ENCODE results near the gene ZNF778.
"Not testable (repeated sequence)": the region's sequence is repeated elsewhere in the genome, so short reads cannot be mapped to it uniquely, and the experiment has no call there.

ZNF778 gene

GRCh38 chr16:89257281-89257731, 39.8 kb downstream of the ZNF778 start:
- no peak for DNase-seq (ENCODE audit: low read depth)

GRCh38 chr16:89257757-89258465, 40.4 kb downstream of the ZNF778 start:
- no peak for DNase-seq (ENCODE audit: low read depth)

- not testable (repeated sequence) for DNase-seq (ENCODE audit: low read depth)
These were observed 42.4 kb downstream of the ZNF778 start for GRCh38 chr16:89259901-89260300.

GRCh38 chr16:89261691-89262563, 44.4 kb downstream of the ZNF778 start:
- no peak for DNase-seq (ENCODE audit: low read depth)

GRCh38 chr16:89264800-89265550, 47.5 kb downstream of the ZNF778 start:
- DNase-seq (ENCODE audit: low read depth): no peak

GRCh38 chr16:89265647-89266046, 48.1 kb downstream of the ZNF778 start:
- no peak for DNase-seq (ENCODE audit: low read depth)

- no peak for DNase-seq (ENCODE audit: low read depth)
These were observed 49.1 kb downstream of the ZNF778 start for GRCh38 chr16:89266521-89267134.

- DNase-seq (ENCODE audit: low read depth): not testable (repeated sequence)
These were observed 50.2 kb downstream of the ZNF778 start for GRCh38 chr16:89267746-89268145.

GRCh38 chr16:89268585-89268984, 51.1 kb downstream of the ZNF778 start:
- no peak for DNase-seq (ENCODE audit: low read depth)

- DNase-seq (ENCODE audit: low read depth): no peak
These were observed 51.7 kb downstream of the ZNF778 start for GRCh38 chr16:89268987-89269735.

GRCh38 chr16:89269805-89270665, 52.5 kb downstream of the ZNF778 start:
- DNase-seq (ENCODE audit: low read depth): no peak

- DNase-seq (ENCODE audit: low read depth): no peak
These were observed 53.3 kb downstream of the ZNF778 start for GRCh38 chr16:89270666-89271345.

- no peak for DNase-seq (ENCODE audit: low read depth)
These were observed 55.1 kb downstream of the ZNF778 start for GRCh38 chr16:89272631-89273030.

GRCh38 chr16:89273741-89274472, 56.4 kb downstream of the ZNF778 start:
- no peak for DNase-seq (ENCODE audit: low read depth)

GRCh38 chr16:89274561-89275283, 57.2 kb downstream of the ZNF778 start:
- DNase-seq (ENCODE audit: low read depth): no peak

GRCh38 chr16:89275284-89275584, 57.7 kb downstream of the ZNF778 start:
- DNase-seq (ENCODE audit: low read depth): no peak

GRCh38 chr16:89275837-89276720, 58.6 kb downstream of the ZNF778 start:
- no peak for DNase-seq (ENCODE audit: low read depth)
